SK-N-SH (cell line): ENCODE results near the gene AP2A2. TPM values are rescaled to one million over a fixed set of nuclear protein-coding genes. Genes with fewer than 3 reads are reported as not detected.

Experiments used
- CTCF ChIA-PET: fragments of 300-600, 350-600 bp; formaldehyde crosslinking; extraction: SDS; loops from one replicate; lab custom pipeline; 2021; lab: Yijun Ruan, JAX
- POLR2A ChIA-PET: fragments of 350-600 bp; sonication (Branson Sonifier 250); formaldehyde crosslinking; extraction: SDS; loops from one replicate; lab custom pipeline; 2020; ENCODE audit warnings: antibody characterized with exemption, inconsistent platforms; lab: Yijun Ruan, JAX
- DNase-seq: peaks from one replicate; pipeline ENCODE4 v3.0.0; 2012
- H2AFZ ChIP-seq: fragments of 200-600 bp; sonication (generic); 2 replicates; pipeline ENCODE4 v1.8.1; 2016; ENCODE audit warnings: antibody characterized with exemption, mild to moderate bottlenecking, low read depth
- H3F3A ChIP-seq: fragments of 200-600 bp; sonication (generic); replicated peaks from 2 replicates; pipeline ENCODE3; 2016; ENCODE audit warnings: antibody characterized with exemption, mild to moderate bottlenecking; ENCODE audit not compliant: insufficient read depth
- H3K27ac ChIP-seq, 2 experiments: fragments of 200-500 bp in 1 of 2; fragments of 200-600 bp in 1 of 2; sonication (Bioruptor generic) in 1 of 2; sonication (generic), shearing (Covaris generic) in 1 of 2; 2 replicates each; pipeline versions ENCODE4 v1.5.1 to v1.6.1; 2014 to 2016; ENCODE audit warnings: low read depth in 2 of 2, inconsistent platforms in 1 of 2, low read length in 1 of 2, mild to moderate bottlenecking in 1 of 2, mixed read lengths in 1 of 2
- H3K27me3 ChIP-seq: fragments of 200-600 bp; sonication (generic), shearing (Covaris generic); 2 replicates; pipeline ENCODE4 v1.6.1; 2016; ENCODE audit warnings: mixed run types; ENCODE audit not compliant: insufficient read depth
- H3K36me3 ChIP-seq, 2 experiments: fragments of 200-500 bp in 1 of 2; fragments of 200-600 bp in 1 of 2; sonication (Bioruptor generic) in 1 of 2; sonication (generic) in 1 of 2; replicated peaks in 1 of 2; 2 replicates each; pipeline versions ENCODE3 to v1.5.1; 2014 to 2016; ENCODE audit warnings: low read length in 1 of 2, mild to moderate bottlenecking in 1 of 2; ENCODE audit not compliant: insufficient read depth in 2 of 2, control insufficient read depth in 1 of 2
- H3K4me1 ChIP-seq, 2 experiments: fragments of 200-500 bp in 1 of 2; fragments of 200-600 bp in 1 of 2; sonication (Bioruptor generic) in 1 of 2; sonication (generic), shearing (Covaris generic) in 1 of 2; 2 replicates each; pipeline versions ENCODE4 v1.5.1 to v1.6.1; 2014 to 2016; ENCODE audit warnings: low read depth in 1 of 2, low read length in 1 of 2, mixed run types in 1 of 2; ENCODE audit not compliant: insufficient read depth in 2 of 2, control insufficient read depth in 1 of 2
- H3K4me2 ChIP-seq: fragments of 200-600 bp; sonication (generic), shearing (Covaris generic); 2 replicates; pipeline ENCODE4 v1.6.1; 2017; ENCODE audit warnings: mixed run types
- H3K4me3 ChIP-seq, 2 experiments: fragments of 200-500 bp in 1 of 2; fragments of 200-600 bp in 1 of 2; sonication (Bioruptor generic) in 1 of 2; sonication (generic), shearing (Covaris generic) in 1 of 2; 2 replicates each; pipeline versions ENCODE4 v1.5.1 to v1.8.1; 2014 to 2016; ENCODE audit warnings: low read depth in 2 of 2, inconsistent platforms in 1 of 2, low read length in 1 of 2, mild to moderate bottlenecking in 1 of 2, mixed read lengths in 1 of 2, moderate library complexity in 1 of 2
- H3K79me2 ChIP-seq: fragments of 200-600 bp; sonication (generic); 2 replicates; pipeline ENCODE4 v1.8.1; 2017; ENCODE audit warnings: mild to moderate bottlenecking; ENCODE audit not compliant: insufficient read depth
- H3K9ac ChIP-seq: fragments of 200-600 bp; sonication (generic); 2 replicates; pipeline ENCODE4 v1.6.1; 2017; ENCODE audit warnings: mixed run types
- H3K9me2 ChIP-seq: fragments of 200-600 bp; sonication (generic); 2 replicates; pipeline ENCODE4 v1.6.1; 2017; ENCODE audit warnings: mixed run types
- H3K9me3 ChIP-seq: fragments of 200-600 bp; sonication (generic); 2 replicates; pipeline ENCODE4 v1.6.1; 2017; ENCODE audit warnings: mixed run types, mild to moderate bottlenecking, moderate library complexity
- H4K20me1 ChIP-seq: fragments of 200-600 bp; sonication (generic); 2 replicates; pipeline ENCODE4 v1.6.1; 2017; ENCODE audit warnings: mild to moderate bottlenecking, mixed run types; ENCODE audit not compliant: insufficient read depth
- CHD2 ChIP-seq: fragments of 150-350 bp; IDR thresholded peaks from 2 replicates; pipeline ENCODE4 v1.6.1; 2018; ENCODE audit warnings: low read length; ENCODE audit not compliant: partially characterized antibody
- CTCF ChIP-seq: fragments of 200-600 bp; sonication (generic); IDR thresholded peaks from 2 replicates; pipeline ENCODE4 v1.6.1; 2017; ENCODE audit warnings: antibody characterized with exemption, mild to moderate bottlenecking, moderate library complexity
- EP300 ChIP-seq, 2 experiments: IDR thresholded peaks; 2 replicates each; pipeline versions ENCODE4 v1.4.0 to v1.6.1; 2012; ENCODE audit warnings: borderline replicate concordance in 1 of 2, low read depth in 1 of 2, low read length in 1 of 2
- FOXJ3 ChIP-seq: sonication (generic); formaldehyde crosslinking; IDR thresholded peaks from 2 replicates; pipeline ENCODE4 v1.5.1; 2020; ENCODE audit warnings: mild to moderate bottlenecking, missing genetic modification reagents
- GABPA ChIP-seq: IDR thresholded peaks from 2 replicates; pipeline ENCODE4 v1.4.0; 2012; ENCODE audit warnings: low read depth, mild to moderate bottlenecking
- MEF2A ChIP-seq: IDR thresholded peaks from 2 replicates; pipeline ENCODE4 v1.4.0; 2012; ENCODE audit warnings: low read depth, borderline replicate concordance
- MXI1 ChIP-seq: IDR thresholded peaks from 2 replicates; pipeline ENCODE4 v1.6.1; 2012; ENCODE audit warnings: mild to moderate bottlenecking, low read depth, low read length, improper control_type of control experiment
- NFIC ChIP-seq: IDR thresholded peaks from 2 replicates; pipeline ENCODE4 v1.4.0; 2012; ENCODE audit warnings: borderline replicate concordance
- NRF1 ChIP-seq: IDR thresholded peaks from 2 replicates; pipeline ENCODE4 v1.6.1; 2012; ENCODE audit warnings: low read depth, mild to moderate bottlenecking, low read length
- PBX3 ChIP-seq: IDR thresholded peaks from 2 replicates; pipeline ENCODE4; 2012
- RAD21 ChIP-seq: IDR thresholded peaks from 2 replicates; pipeline ENCODE4 v1.6.1; 2012; ENCODE audit warnings: mild to moderate bottlenecking, low read length
- RFX5 ChIP-seq: IDR thresholded peaks from 2 replicates; pipeline ENCODE4 v1.6.1; 2012; ENCODE audit warnings: mild to moderate bottlenecking, improper control_type of control experiment, low read length
- RXRA ChIP-seq: IDR thresholded peaks from 2 replicates; pipeline ENCODE4 v1.4.0; 2012; ENCODE audit warnings: low read depth, mild to moderate bottlenecking, borderline replicate concordance
- SIN3A ChIP-seq: IDR thresholded peaks from 2 replicates; pipeline ENCODE4 v1.6.1; 2012; ENCODE audit warnings: low read depth, mild to moderate bottlenecking, low read length, moderate library complexity, borderline replicate concordance
- SMC3 ChIP-seq: IDR thresholded peaks from 2 replicates; pipeline ENCODE4 v1.6.1; 2012; ENCODE audit warnings: low read depth, low read length, improper control_type of control experiment
- USF2 ChIP-seq: fragments of 150-350 bp; IDR thresholded peaks from 2 replicates; pipeline ENCODE4 v1.6.1; 2017; ENCODE audit warnings: antibody characterized with exemption, low read length, low read depth, borderline replicate concordance
- WGBS: methylation state at CpG from one replicate; pipeline ENCODE4 v1.1.6; 2017; ENCODE audit warnings: low lambda C conversion rate; 5-methylcytosine and 5-hydroxymethylcytosine counted together
- polyA plus RNA-seq, 3 experiments: library from polyadenylated mRNA; depleted of rRNA; stranded (reverse); fragments of >200 nt; gene quantifications; 2 replicates each; pipeline ENCODE4 v1.2.3, GENCODE V29; 2012
- TF ChIP-seq, protein P1 (sequence below): IDR thresholded peaks from 2 replicates; pipeline ENCODE4 v1.4.0; 2012; ENCODE audit warnings: low read depth, borderline replicate concordance
- TF ChIP-seq, protein P2 (sequence below): IDR thresholded peaks from 2 replicates; pipeline ENCODE4 v1.4.0; 2012; ENCODE audit warnings: low read depth
- TF ChIP-seq, protein P3 (sequence below): IDR thresholded peaks from 2 replicates; pipeline ENCODE4 v1.4.0; 2012; ENCODE audit warnings: low read depth, borderline replicate concordance

Gene AP2A2
- polyA plus RNA-seq, 1 of the 3 experiments (the other 2 are of a cell fraction): 42.7 TPM

- ChIA-PET CTCF (no interaction called here), POLR2A (interaction anchor here (0.6 kb wide), 1 partner anchor 85 kb away, joined by 4 read pairs; no protein-coding TSS in a partner anchor)
- no peaks in the 10 kb centered on the region for H3K36me3 ChIP-seq
Measured at GRCh38 chr11:1024597-1025409, 99.1 kb downstream of the AP2A2 start.

More at GRCh38 chr11:1024597-1025409, 99.1 kb downstream of the AP2A2 start:
- no peak overlapping the region for H3K4me3 ChIP-seq
- WGBS: 84% methylated on average over 39 of the region's 48 CpGs
- DNase-seq: no peak
- no peaks in the 10 kb centered on the region for H3K4me1 ChIP-seq
- no peaks in the 10 kb centered on the region for H3K9me3 ChIP-seq
- H4K20me1 ChIP-seq: no peaks in the 10 kb centered on the region
- no peak overlapping the region for H3K9ac ChIP-seq
- H2AFZ ChIP-seq: no peak overlapping the region
- no peaks in the 10 kb centered on the region for H3F3A ChIP-seq
- H3K79me2 ChIP-seq: no peaks in the 10 kb centered on the region
- no peaks in the 10 kb centered on the region for H3K27me3 ChIP-seq
- TF ChIP-seq, protein P1, sequence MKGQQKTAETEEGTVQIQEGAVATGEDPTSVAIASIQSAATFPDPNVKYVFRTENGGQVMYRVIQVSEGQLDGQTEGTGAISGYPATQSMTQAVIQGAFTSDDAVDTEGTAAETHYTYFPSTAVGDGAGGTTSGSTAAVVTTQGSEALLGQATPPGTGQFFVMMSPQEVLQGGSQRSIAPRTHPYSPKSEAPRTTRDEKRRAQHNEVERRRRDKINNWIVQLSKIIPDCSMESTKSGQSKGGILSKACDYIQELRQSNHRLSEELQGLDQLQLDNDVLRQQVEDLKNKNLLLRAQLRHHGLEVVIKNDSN: no peak
- TF ChIP-seq MEF2A (no peak), CHD2 (no peak), NRF1 (no peak), PBX3 (no peak), RFX5 (no peak), GABPA (no peak), USF2 (no peak), MXI1 (no peak), RAD21 (no peak), RXRA (no peak), SMC3 (no peak), FOXJ3 (no peak), CTCF (no peak), EP300 (IDR thresholded peaks at IDR 0.05; ENCODE audit: borderline replicate concordance in 1 of 2, low read depth in 1 of 2, low read length in 1 of 2) (no peak), SIN3A (no peak), NFIC (no peak)
- TF ChIP-seq, protein P2, sequence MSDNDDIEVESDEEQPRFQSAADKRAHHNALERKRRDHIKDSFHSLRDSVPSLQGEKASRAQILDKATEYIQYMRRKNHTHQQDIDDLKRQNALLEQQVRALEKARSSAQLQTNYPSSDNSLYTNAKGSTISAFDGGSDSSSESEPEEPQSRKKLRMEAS: no peak
- TF ChIP-seq, protein P3, sequence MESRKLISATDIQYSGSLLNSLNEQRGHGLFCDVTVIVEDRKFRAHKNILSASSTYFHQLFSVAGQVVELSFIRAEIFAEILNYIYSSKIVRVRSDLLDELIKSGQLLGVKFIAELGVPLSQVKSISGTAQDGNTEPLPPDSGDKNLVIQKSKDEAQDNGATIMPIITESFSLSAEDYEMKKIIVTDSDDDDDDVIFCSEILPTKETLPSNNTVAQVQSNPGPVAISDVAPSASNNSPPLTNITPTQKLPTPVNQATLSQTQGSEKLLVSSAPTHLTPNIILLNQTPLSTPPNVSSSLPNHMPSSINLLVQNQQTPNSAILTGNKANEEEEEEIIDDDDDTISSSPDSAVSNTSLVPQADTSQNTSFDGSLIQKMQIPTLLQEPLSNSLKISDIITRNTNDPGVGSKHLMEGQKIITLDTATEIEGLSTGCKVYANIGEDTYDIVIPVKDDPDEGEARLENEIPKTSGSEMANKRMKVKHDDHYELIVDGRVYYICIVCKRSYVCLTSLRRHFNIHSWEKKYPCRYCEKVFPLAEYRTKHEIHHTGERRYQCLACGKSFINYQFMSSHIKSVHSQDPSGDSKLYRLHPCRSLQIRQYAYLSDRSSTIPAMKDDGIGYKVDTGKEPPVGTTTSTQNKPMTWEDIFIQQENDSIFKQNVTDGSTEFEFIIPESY: no peak
- no peaks in the 10 kb centered on the region for H3K9me2 ChIP-seq
- no peak overlapping the region for H3K4me2 ChIP-seq
- H3K27ac ChIP-seq: no peak overlapping the region
